CD4-positive, CD25-positive, alpha-beta regulatory T cell (primary cell): ENCODE data around the gene BAIAP2L1. TPM values are rescaled to one million over a fixed set of nuclear protein-coding genes. Genes with fewer than 3 reads are reported as not detected.
"Not testable (repeated sequence)": the region's sequence is repeated elsewhere in the genome, so short reads cannot be mapped to it uniquely, and the experiment has no call there.

Source experiments
- ATAC-seq, 2 donors: fragments of 150-1000 bp; cut with Tn5 transposase; one replicate each; pipeline ENCODE4 v1.10.0; 2021; ENCODE audit warnings: low read depth in 2 of 2, moderate number of reproducible peaks in 2 of 2, moderate library complexity in 1 of 2
- DNase-seq, 3 donors: peaks; one replicate each; pipeline versions ENCODE4 v3.0.0 to v3.0.0-alpha.2; 2012 to 2022; ENCODE audit warnings: mixed read lengths in 1 of 3
- H3K27ac ChIP-seq: one replicate; pipeline ENCODE4 v1.7.0; 2013; ENCODE audit warnings: mild to moderate bottlenecking, low read length; ENCODE audit not compliant: insufficient read depth, poor library complexity, severe bottlenecking
- H3K27me3 ChIP-seq: one replicate; pipeline ENCODE4 v1.7.0; 2013; ENCODE audit warnings: low read length; ENCODE audit not compliant: control insufficient read depth, insufficient read depth
- H3K36me3 ChIP-seq: one replicate; pipeline ENCODE4 v1.7.0; 2013; ENCODE audit warnings: mild to moderate bottlenecking, low read length, moderate library complexity; ENCODE audit not compliant: control insufficient read depth, insufficient read depth
- H3K4me1 ChIP-seq: 2 replicates; pipeline ENCODE4 v1.7.0; 2013; ENCODE audit warnings: mild to moderate bottlenecking, low read length; ENCODE audit not compliant: insufficient read depth, control insufficient read depth, poor library complexity, severe bottlenecking
- H3K4me3 ChIP-seq: one replicate; pipeline ENCODE4 v1.7.0; 2013; ENCODE audit warnings: low read depth, mild to moderate bottlenecking, low read length, moderate library complexity
- H3K9me3 ChIP-seq, 2 experiments: 1 replicate in 1 of 2; 2 replicates in 1 of 2; pipeline ENCODE4 v1.7.0; 2013; ENCODE audit warnings: low read length in 2 of 2, mild to moderate bottlenecking in 1 of 2, moderate library complexity in 1 of 2; ENCODE audit not compliant: control insufficient read depth in 2 of 2
- H3K27ac Mint-ChIP-seq, 3 donors: one replicate each; pipeline ENCODE4 v1.8.0; 2020 to 2022; ENCODE audit warnings: mild to moderate bottlenecking in 3 of 3, mixed read lengths in 3 of 3, moderate library complexity in 2 of 3
- H3K27me3 Mint-ChIP-seq: one replicate; pipeline ENCODE4 v1.8.0; 2022; ENCODE audit warnings: mild to moderate bottlenecking, mixed read lengths
- H3K36me3 Mint-ChIP-seq: one replicate; pipeline ENCODE4 v1.8.0; 2020; ENCODE audit warnings: mixed read lengths
- H3K4me1 Mint-ChIP-seq, 4 donors: one replicate each; pipeline ENCODE4 v1.8.0; 2020 to 2022; ENCODE audit warnings: mixed read lengths in 4 of 4, mild to moderate bottlenecking in 1 of 4
- H3K4me3 Mint-ChIP-seq, 4 donors: one replicate each; pipeline ENCODE4 v1.8.0; 2020 to 2022; ENCODE audit warnings: mild to moderate bottlenecking in 4 of 4, mixed read lengths in 4 of 4, moderate library complexity in 3 of 4
- H3K9me3 Mint-ChIP-seq, 7 donors: one replicate each; pipeline ENCODE4 v1.8.0; 2020 to 2022; ENCODE audit warnings: mixed read lengths in 7 of 7, mild to moderate bottlenecking in 3 of 7, moderate library complexity in 2 of 7
- polyA plus RNA-seq, 4 donors: library from polyadenylated mRNA; unstranded; fragments of 300-500 nt; fragmentation: Illumina TruSeq; gene quantifications; one replicate each; pipeline ENCODE4 v1.2.3, GENCODE V29; 2021
- total RNA-seq: library from RNA; stranded (reverse); gene quantifications from one replicate; pipeline ENCODE4 v1.2.3, GENCODE V29; 2022

The BAIAP2L1 gene
- total and polyA plus RNA-seq, 5 donors from 2014 or later = 0.12 to 0.86 (median 0.57) TPM

DNA sequence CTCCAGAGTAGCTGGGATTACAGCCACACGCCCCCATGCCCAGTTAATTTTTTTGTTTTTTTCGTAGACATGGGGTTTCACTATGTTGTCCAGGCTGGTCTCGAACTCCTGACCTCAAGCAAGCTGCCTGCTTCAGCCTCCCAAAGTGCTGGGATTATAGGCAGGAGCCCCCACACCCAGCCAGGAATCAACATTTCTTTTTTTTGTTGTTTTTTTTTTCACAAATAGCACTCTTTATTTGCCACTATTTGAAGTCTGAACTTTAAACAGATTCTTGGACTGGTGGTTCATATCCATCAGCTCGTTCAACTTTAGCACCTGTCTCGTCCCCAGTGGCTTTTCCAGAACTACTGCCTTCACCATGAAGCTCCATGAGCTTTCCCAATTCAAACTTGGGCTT is 15.4 kb downstream of the BAIAP2L1 start:
- H3K36me3 ChIP-seq, H3K4me3 ChIP-seq, H3K27ac Mint-ChIP-seq, H3K9me3 Mint-ChIP-seq, H3K36me3 Mint-ChIP-seq, H3K4me3 Mint-ChIP-seq, ATAC-seq, H3K4me1 ChIP-seq, H3K27me3 Mint-ChIP-seq, DNase-seq, H3K27ac ChIP-seq, H3K27me3 ChIP-seq, H3K9me3 ChIP-seq, H3K4me1 Mint-ChIP-seq: not testable (repeated sequence)

DNA sequence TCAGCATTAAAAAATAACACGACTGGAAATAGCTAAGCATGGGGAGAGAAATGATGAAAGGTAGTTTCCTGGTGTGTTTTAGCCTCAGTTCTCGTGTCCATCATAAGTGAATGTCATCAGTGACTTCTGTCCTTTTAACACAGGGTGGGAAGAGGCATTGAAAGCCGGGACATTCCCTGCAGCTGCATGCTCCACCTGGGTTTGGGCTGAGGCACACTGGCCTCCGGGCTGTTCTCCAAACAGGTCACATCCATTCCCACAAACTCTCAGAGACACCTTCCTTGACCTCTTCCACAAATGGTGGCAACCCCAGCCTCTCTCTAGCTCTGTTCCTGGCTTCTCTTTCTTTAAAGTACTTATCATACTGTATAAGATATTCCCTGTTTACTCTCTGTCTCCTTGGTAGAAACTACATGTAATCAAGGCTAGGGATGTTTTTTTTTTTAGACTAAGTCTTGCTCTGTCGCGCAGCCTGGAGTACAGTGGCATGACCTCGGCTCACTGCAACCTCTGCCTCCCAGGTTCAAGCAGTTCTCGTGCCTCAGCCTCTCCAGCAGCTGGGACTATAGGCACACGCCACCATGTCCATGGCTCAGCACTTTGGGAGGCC is 22.6 kb downstream of the BAIAP2L1 start:
- H3K27me3 ChIP-seq = no peaks in the 10 kb centered on the region
- DNase-seq (no peak), ATAC-seq (no peak)
- no peaks in the 10 kb centered on the region for H3K27me3 Mint-ChIP-seq
- H3K9me3 Mint-ChIP-seq = peaks cover 0 to 2% (median 0%) of the 10 kb centered on the region in 7 donors
- H3K4me3 Mint-ChIP-seq = no peak overlapping the region
- H3K4me1 Mint-ChIP-seq = no peaks in the 10 kb centered on the region
- H3K4me1 ChIP-seq = no peaks in the 10 kb centered on the region
- no peak overlapping the region for H3K4me3 ChIP-seq
- H3K36me3 ChIP-seq = no peaks in the 10 kb centered on the region
- no peak overlapping the region for H3K27ac Mint-ChIP-seq
- H3K36me3 Mint-ChIP-seq = peaks cover 4% of the 10 kb centered on the region
- no peak overlapping the region for H3K27ac ChIP-seq
- H3K9me3 ChIP-seq = no peaks in the 10 kb centered on the region

DNA sequence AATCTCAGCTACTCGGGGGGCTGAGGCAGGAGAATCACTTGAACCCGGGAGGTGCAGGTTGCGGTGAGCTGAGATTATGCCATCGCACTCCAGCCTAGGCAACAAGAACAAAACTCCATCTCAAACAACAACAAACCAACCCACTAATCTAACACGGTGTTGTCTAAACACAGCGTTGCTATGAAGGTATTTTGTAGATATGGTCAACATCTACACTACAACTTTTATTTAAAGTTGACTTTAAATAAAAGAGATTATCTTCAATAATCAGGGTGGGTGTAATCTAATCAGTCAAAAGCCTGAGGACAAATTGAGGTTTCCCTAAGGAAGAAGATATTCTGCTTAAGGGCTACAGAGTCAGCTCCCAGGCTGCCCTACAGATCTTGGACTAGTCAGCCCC is 24.2 kb downstream of the BAIAP2L1 start:
- Histone ChIP-seq H3K9me3 (no peaks in the 10 kb centered on the region), H3K27ac (no peak overlapping the region), H3K4me1 (no peaks in the 10 kb centered on the region), H3K4me3 (no peak overlapping the region), H3K36me3 (no peaks in the 10 kb centered on the region), H3K27me3 (no peaks in the 10 kb centered on the region)
- no peak overlapping the region for H3K4me3 Mint-ChIP-seq
- peaks cover 0 to 2% (median 0%) of the 10 kb centered on the region in 7 donors for H3K9me3 Mint-ChIP-seq
- ATAC-seq (no peak), DNase-seq (no peak)
- H3K36me3 Mint-ChIP-seq = peaks cover 4% of the 10 kb centered on the region
- no peaks in the 10 kb centered on the region for H3K4me1 Mint-ChIP-seq
- H3K27me3 Mint-ChIP-seq = no peaks in the 10 kb centered on the region
- no peak overlapping the region for H3K27ac Mint-ChIP-seq

DNA sequence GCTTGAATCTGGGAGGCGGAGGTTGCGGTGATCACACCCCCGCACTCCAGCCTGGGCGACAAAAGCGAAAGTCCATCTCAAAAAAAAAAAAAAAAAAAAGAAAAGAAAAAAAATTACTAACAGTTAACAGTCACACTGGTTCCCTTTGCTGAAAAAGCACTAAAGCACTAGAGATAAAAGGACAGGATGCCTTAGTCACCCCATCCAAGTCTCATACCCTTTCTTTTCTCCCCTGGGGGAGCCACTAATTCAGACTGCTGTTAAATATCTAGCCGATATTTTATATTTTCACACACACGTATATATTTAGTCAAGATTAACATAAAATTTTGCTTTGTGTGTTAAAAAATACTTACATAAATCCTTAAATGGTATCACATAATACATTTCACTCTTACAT is 25.2 kb downstream of the BAIAP2L1 start:
- no peak overlapping the region for H3K27ac ChIP-seq
- DNase-seq (no peak), ATAC-seq (no peak)
- H3K27me3 ChIP-seq = no peaks in the 10 kb centered on the region
- Mint-ChIP-seq H3K27ac (no peak overlapping the region), H3K4me3 (no peak overlapping the region), H3K27me3 (no peaks in the 10 kb centered on the region), H3K4me1 (no peaks in the 10 kb centered on the region), H3K9me3 (peaks cover 0 to 2% (median 0%) of the 10 kb centered on the region in 7 donors), H3K36me3 (peaks cover 4% of the 10 kb centered on the region)
- H3K4me3 ChIP-seq = no peak overlapping the region
- no peaks in the 10 kb centered on the region for H3K36me3 ChIP-seq
- no peaks in the 10 kb centered on the region for H3K9me3 ChIP-seq
- no peaks in the 10 kb centered on the region for H3K4me1 ChIP-seq

DNA sequence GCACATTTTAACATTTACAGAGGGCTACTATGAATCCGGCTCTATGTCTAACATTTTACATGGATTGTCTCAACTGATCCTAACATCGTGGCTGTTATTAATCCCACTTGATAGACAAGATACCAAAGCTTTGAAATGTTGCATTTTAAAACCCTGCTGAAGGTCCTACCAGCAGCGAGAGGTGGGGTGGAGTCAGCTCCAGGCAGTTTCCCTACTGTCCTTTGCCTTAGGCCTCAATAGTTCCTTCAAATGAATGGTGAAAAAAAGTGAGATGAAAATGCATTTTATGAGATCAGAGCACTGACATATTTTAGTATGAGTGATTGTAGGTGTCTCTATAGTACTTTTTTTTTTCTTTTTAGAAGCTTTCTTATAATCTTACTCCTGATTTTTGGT is 26.6 kb downstream of the BAIAP2L1 start:
- ATAC-seq (no peak), DNase-seq (no peak)
- H3K27me3 Mint-ChIP-seq = no peaks in the 10 kb centered on the region
- H3K9me3 ChIP-seq = no peaks in the 10 kb centered on the region
- no peaks in the 10 kb centered on the region for H3K4me1 ChIP-seq
- H3K27ac Mint-ChIP-seq = no peak overlapping the region
- no peaks in the 10 kb centered on the region for H3K36me3 ChIP-seq
- no peaks in the 10 kb centered on the region for H3K9me3 Mint-ChIP-seq
- no peak overlapping the region for H3K4me3 Mint-ChIP-seq
- no peak overlapping the region for H3K4me3 ChIP-seq
- H3K4me1 Mint-ChIP-seq = no peaks in the 10 kb centered on the region
- no peaks in the 10 kb centered on the region for H3K36me3 Mint-ChIP-seq
- H3K27me3 ChIP-seq = no peaks in the 10 kb centered on the region
- no peak overlapping the region for H3K27ac ChIP-seq

DNA sequence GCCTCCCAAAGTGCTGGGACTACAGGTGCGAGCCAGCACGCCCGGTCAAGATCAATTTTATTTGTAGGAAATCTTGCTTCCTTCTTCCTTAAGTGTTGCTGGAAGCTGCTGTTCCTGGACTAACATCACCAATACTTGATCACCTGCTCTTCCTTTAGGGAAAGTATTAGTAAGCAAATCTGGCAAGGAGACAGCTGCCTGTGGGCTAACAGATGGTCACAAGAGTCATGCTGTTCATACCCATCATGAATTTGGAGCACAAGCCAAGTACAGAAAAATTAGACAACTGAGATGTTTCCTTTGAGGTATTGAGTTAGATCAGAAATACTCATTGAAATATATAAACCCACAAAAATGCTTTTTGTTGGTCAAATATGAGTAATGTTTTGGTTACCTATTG is 27.9 kb downstream of the BAIAP2L1 start:
- H3K9me3 Mint-ChIP-seq = no peaks in the 10 kb centered on the region
- no peaks in the 10 kb centered on the region for H3K27me3 Mint-ChIP-seq
- no peak overlapping the region for H3K4me3 Mint-ChIP-seq

DNA sequence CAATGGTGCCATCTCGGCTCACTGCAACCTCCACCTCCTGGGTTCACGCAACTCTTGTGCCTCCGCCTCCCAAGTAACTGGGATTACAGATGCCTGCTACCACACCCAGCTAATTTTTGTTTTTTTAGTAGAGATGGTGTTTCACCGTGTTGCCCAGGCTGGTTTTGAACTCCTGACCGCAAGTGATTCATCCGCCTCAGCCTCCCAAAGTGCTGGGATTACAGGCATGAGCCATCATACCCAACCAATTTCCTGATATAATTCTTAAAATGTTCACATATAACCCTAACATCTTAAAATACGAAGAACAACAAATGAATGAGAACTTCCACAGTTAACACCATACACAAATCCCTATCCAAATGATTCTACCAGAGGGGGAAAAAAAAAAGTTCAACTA is 31.2 kb downstream of the BAIAP2L1 start:
- DNase-seq (no peak), ATAC-seq (no peak)
- no peaks in the 10 kb centered on the region for H3K9me3 ChIP-seq
- Mint-ChIP-seq H3K27me3 (no peaks in the 10 kb centered on the region), H3K4me3 (no peak overlapping the region), H3K36me3 (no peaks in the 10 kb centered on the region), H3K9me3 (peaks cover 0 to 1% (median 0%) of the 10 kb centered on the region in 7 donors), H3K4me1 (no peaks in the 10 kb centered on the region), H3K27ac (no peak overlapping the region)
- H3K27me3 ChIP-seq = no peaks in the 10 kb centered on the region
- H3K4me1 ChIP-seq = no peaks in the 10 kb centered on the region
- H3K27ac ChIP-seq = no peak overlapping the region
- no peak overlapping the region for H3K4me3 ChIP-seq
- no peaks in the 10 kb centered on the region for H3K36me3 ChIP-seq

More for the DNA sequence above, 27.9 kb downstream of the BAIAP2L1 start:
- ATAC-seq (no peak), DNase-seq (no peak)
- H3K4me1 ChIP-seq = no peaks in the 10 kb centered on the region
- H3K27me3 ChIP-seq = no peaks in the 10 kb centered on the region
- Mint-ChIP-seq H3K4me1 (no peaks in the 10 kb centered on the region), H3K36me3 (no peaks in the 10 kb centered on the region), H3K27ac (no peak overlapping the region)
- H3K4me3 ChIP-seq = no peak overlapping the region
- no peaks in the 10 kb centered on the region for H3K36me3 ChIP-seq
- H3K9me3 ChIP-seq = no peaks in the 10 kb centered on the region
- H3K27ac ChIP-seq = no peak overlapping the region

DNA sequence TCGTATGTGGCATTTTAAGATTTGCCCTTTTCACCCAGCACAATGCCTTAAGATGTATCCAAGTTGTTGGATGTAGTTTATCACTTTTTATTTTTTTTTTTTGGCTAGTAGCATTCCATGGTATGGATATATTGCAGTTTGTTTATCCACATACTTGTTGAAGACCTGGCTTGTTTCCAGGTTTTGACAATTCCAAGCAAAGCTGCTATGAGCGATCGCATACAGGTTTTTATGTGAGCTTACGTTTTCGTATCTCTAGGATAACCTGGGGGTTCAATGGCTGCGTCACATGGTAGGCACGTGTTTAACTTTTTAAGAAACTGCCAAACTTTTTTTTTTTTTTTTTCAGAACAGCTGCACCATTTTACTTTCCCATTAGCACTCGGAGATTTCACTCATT is 32.2 kb downstream of the BAIAP2L1 start:
- H3K4me1 ChIP-seq = no peaks in the 10 kb centered on the region
- Mint-ChIP-seq H3K36me3 (no peaks in the 10 kb centered on the region), H3K4me3 (no peak overlapping the region), H3K27ac (no peak overlapping the region), H3K9me3 (peaks cover 0 to 1% (median 0%) of the 10 kb centered on the region in 7 donors), H3K27me3 (no peaks in the 10 kb centered on the region), H3K4me1 (no peaks in the 10 kb centered on the region)
- H3K9me3 ChIP-seq = no peaks in the 10 kb centered on the region
- H3K4me3 ChIP-seq = no peak overlapping the region
- no peak for DNase-seq
- H3K36me3 ChIP-seq = no peaks in the 10 kb centered on the region
- no peak overlapping the region for H3K27ac ChIP-seq
- H3K27me3 ChIP-seq = no peaks in the 10 kb centered on the region
- no peak for ATAC-seq
